Fibroblast of lung (primary cell): ENCODE measurements around the gene CITED2.

Experiments
- CTCF ChIP-seq, 2 donors: IDR thresholded peaks in 1 of 2; conservative IDR thresholded peaks in 1 of 2; 1 replicate in 1 of 2; 2 replicates in 1 of 2; pipeline ENCODE4 v1.5.1; 2011 to 2012; ENCODE audit warnings: low read length in 2 of 2, control low read depth in 1 of 2, inconsistent platforms in 1 of 2, low read depth in 1 of 2, mild to moderate bottlenecking in 1 of 2
- EZH2 ChIP-seq: IDR thresholded peaks from 2 replicates; pipeline ENCODE4 v1.5.1; 2012; ENCODE audit warnings: low read length, control low read depth, mild to moderate bottlenecking; ENCODE audit errors: missing control alignments

- no peak for TF ChIP-seq CTCF (conservative IDR thresholded peaks at IDR 0.05 in 1 of 2, IDR thresholded peaks at IDR 0.05 in 1 of 2; ENCODE audit: low read depth in 1 of 2, low read length in 2 of 2)
- no peak for TF ChIP-seq EZH2
Observed at GRCh38 chr6:139380168-139380567, 5.7 kb upstream of the CITED2 start.
